ENCODE measurements around the gene FAM131B.
"Not testable (repeated sequence)": the region's sequence is repeated elsewhere in the genome, so short reads cannot be mapped to it uniquely, and the experiment has no call there.

Gene FAM131B

GRCh38 chr7:143362131-143363015 lies at the start of gene FAM131B:
TSS of gene FAM131B (minus strand) at chr7:143362713. CDS start at chr7:143362603, 110 bp downstream.
- DNase-seq: no peak

- no peak for DNase-seq
Measured at GRCh38 chr7:143411976-143412708, 49.6 kb upstream of the FAM131B start.

DNA sequence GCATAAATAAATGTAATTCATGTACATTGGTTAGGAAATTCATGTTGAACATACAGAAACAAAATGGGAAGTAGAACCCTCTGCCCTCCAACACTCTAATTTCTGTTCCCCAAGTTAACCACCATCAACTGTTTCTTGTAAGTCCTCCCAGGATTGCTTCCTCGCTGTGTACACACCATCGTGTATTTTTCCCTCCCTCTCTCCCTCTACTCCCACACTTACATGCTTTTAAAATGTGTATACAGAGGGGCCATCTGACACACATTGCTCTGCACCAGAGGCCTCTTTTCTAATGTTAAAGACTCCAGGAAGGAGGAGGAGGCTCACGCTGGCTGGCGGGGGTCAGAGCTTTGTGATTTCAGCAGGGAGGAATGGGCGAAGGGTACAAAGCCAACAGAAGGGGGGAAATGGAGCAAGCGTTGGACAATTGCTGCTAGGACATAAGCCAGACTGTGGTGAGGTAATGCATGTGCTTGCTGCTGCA lies 48.0 kb upstream of the FAM131B start:
- DNase-seq: no peak

DNA sequence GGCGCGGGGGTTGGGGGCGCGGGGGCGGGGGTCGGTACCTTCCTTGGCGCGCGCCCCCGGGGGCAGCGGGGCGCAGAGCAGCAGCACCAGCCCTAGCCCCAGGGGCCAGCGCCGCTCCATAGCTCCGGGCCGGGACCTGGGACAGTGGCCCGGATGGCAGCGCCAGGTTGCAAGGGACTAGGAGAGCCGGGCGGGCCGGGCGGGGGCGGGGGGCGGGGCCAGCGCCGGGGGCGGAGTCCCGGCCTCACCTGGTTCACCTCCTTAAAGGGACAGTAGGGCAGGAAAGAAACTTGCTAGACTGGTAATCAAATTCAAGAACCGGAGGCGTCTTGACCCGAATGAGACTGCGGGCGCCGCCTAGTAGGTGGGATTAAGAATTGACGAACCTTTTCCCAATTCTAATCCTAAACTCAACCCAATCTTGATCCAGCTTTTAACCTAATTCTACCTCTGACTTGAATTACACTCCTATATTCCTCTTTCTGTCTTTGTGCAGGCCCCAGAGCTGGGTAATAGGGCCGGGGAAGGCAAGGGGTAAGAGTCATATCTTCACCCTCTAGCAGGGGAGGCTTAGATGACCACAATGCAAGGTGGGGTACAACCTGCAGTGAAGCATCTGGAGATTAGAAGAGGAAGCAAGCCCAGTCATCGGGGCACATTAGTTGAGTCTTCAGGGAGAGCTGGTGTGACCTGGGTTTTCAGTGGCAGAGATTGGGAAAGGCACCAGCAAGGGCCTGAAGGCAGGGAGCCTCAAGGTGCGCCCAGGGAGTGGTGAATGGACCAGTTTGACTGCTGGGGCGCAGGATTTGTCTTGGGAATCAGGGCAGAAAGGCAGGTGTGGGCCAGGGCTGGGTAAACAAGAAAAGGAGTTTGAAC lies 46.4 kb upstream of the FAM131B start, which contains the start of gene EPHA1:
TSS of gene EPHA1 (minus strand) at position 171 of the 876 bp plus-strand sequence. CDS start at position 120, 51 bp downstream.
- peak; percentile 35 for DNase-seq

- no peak for DNase-seq
Measured at GRCh38 chr7:143408252-143408685, 45.8 kb upstream of the FAM131B start.

GRCh38 chr7:143407287-143408251 lies 45.1 kb upstream of the FAM131B start:
- peak; percentile 32 for DNase-seq

- DNase-seq: no peak
Measured at GRCh38 chr7:143406002-143406357, 43.5 kb upstream of the FAM131B start.

DNA sequence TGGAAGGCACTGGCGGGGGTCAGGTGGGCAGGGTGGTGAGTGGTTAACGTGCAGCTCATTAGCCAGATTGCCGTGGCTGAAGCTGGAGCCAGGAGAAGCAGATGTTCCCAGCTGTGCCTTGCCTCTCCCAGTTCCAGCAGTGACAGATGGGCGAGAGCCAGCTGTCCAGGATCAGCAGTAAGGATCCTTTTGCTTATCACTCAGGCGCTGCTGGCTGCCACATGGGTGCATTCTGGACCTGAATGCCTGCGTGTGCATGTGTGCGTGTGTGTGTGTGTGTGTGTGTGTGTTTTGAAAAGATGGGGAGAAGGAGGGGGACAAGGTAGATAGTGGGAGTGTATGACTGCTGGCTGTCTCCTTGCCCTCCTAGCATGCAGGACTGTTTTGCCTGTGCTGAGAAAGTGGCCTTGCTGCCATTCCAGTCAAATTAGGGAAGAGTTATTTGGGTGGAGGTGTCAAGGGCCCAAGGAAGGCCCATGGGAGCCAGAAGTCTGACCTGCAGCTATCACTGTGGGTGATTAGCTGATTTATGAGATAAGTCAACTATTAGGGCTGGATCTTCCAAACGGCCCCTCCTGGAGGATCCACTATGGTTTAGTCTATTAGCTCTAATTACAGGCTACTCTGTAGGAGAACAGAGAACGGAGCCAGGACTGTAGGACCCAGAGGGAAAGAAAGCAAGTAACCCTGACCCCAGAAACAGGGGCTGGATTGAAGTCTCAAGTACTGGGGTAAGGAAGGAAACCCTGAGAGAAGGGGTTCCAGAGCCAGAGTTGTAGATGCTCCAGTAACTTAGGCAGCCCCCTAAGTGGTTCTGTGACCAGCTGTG lies 42.9 kb upstream of the FAM131B start:
- DNase-seq: no peak

GRCh38 chr7:143402233-143402632 lies 39.7 kb upstream of the FAM131B start:
- DNase-seq: not testable (repeated sequence)

- DNase-seq: no peak
Measured at GRCh38 chr7:143401265-143401664, 38.8 kb upstream of the FAM131B start.

GRCh38 chr7:143399642-143400041 lies 37.1 kb upstream of the FAM131B start:
- DNase-seq: no peak

DNA sequence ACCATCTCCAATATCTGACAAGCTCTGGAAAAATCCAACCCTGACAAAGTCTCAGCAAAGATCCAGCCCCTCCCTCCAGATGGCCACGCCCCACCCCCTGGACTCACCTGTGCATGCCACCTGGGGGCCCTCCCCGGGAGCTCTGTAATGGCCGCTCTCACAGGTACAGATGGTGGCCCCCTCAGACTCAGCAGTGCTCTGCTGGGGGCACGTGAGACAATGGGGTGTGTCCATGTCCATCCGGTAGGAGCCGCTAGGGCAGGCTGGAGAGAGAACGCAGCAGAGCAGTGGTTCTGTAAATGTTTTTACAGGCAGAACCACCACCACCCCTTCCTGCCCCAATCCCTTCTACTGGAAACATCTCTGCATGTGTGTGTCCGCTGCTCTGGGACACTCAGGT lies 36.6 kb upstream of the FAM131B start:
- no peak for DNase-seq

DNA sequence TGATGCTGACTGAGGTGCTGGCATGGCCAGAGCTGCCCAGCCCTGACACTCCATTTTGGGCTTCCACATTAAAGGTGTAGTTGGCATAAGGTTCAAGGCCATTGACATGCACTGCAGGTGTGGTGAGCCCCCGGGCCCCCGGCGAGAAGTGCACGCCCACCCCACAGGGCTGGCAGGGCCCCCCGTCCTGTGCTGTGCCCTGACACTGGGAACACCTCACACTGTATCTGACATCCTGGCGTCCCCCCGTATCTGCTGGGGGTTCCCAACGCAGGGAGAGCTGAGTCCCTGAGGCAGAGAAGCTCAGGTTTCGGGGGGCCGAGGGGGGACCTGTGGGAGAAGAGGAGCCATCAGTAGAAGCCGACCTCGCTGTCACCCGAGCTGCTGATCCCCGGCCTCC lies 36.1 kb upstream of the FAM131B start:
- no peak for DNase-seq

DNA sequence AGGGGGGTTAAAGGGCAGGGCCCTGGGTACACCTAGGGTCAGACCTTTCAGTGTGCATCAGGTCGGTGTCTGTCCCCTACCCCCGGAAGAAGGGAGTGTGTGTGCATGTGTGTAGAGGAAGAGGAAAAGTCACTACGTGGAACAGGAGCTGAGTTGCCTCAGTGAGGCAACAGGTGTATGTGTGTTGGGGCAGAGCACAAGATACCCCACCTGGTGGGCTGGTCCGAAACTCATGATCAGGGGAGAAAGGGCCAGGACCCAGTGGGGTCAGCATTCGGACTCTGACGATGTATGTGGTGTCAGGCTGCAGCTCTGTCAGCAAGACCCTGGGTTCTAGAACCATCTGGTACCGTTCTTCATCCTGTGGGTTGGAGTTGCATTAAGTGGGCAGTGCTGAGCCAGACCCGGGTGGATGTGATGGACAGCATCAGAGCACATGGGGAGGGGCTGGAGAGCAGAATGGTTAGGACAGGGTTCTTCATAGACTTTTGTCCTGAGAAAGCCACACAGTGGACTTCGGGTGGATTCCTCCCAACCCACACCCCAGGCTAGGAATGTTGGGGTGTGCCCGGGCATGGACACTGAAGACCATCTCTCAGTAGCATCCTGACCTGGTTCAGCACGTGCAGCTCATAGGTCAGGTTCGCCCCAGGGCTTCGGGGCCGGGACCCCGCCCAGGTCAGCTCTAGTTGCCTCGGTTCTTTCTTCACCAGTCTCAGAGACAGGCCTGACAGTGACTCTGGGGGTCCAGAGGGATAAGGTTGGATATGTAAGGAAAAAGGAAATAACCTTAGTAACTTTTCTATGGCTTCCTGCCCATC lies 35.4 kb upstream of the FAM131B start:
- DNase-seq: no peak

- no peak for DNase-seq
Measured at GRCh38 chr7:143396625-143397556, 34.4 kb upstream of the FAM131B start.

- no peak for DNase-seq
Measured at GRCh38 chr7:143396182-143396581, 33.7 kb upstream of the FAM131B start.

DNA sequence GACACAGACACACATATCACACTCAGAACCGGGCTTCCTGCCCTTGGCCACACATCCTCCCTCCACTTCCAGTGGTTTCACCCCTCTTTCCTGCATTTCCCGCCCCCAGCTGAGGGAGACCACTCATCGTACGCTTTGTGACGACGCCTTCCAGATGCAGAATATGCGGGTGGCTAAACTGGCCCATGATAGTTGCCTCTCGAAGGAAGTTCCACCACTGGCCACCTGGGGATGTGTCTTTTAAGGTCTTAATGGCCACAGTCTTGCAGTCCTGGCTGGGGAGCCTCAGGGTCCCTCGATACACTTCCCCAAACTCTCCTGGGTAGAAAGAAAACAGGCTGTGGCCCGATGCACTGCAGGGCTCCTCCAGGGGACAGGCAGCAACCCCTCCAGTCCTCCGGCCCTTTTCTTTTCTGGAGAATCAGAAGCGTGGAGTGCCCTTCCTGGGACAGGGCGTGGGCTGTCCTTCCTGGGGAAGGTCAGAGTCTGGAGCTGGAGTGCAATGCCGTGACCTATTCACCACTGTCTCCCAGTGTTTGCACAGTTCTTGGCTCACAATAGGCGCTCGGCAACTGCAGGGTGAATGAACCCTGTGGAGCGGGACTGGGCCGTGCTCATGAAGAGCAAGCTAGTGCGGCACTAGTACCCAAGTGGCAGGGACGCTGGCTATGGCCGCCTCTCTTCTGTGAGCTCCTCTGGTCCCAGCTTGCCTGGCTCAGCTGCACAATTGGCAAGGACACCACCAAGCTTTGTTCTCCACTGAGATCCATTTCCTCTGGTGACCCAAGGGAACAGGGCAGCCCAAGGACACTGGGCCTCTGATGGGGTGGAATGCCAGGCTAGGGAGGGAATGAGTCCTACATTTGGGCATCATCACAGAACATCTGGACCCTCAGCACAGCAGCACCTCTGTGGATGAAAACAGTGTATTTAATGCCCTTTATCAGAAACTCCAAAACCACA lies 33.0 kb upstream of the FAM131B start:
- no peak for DNase-seq

Data from activated CD4-positive, alpha-beta T cell treated with anti-CD3 and anti-CD28 coated beads, Interleukin-10, Interleukin-2, amounts not matched to agents 100 ng/mL and 50 ng/mL, durations not matched to agents 16 hours and 8 hours (primary cell).